ENCODE measurements around the gene ARHGAP10. TPM values are rescaled to one million over a fixed set of nuclear protein-coding genes. Genes with fewer than 3 reads are reported as not detected.

Gene ARHGAP10, protein sequence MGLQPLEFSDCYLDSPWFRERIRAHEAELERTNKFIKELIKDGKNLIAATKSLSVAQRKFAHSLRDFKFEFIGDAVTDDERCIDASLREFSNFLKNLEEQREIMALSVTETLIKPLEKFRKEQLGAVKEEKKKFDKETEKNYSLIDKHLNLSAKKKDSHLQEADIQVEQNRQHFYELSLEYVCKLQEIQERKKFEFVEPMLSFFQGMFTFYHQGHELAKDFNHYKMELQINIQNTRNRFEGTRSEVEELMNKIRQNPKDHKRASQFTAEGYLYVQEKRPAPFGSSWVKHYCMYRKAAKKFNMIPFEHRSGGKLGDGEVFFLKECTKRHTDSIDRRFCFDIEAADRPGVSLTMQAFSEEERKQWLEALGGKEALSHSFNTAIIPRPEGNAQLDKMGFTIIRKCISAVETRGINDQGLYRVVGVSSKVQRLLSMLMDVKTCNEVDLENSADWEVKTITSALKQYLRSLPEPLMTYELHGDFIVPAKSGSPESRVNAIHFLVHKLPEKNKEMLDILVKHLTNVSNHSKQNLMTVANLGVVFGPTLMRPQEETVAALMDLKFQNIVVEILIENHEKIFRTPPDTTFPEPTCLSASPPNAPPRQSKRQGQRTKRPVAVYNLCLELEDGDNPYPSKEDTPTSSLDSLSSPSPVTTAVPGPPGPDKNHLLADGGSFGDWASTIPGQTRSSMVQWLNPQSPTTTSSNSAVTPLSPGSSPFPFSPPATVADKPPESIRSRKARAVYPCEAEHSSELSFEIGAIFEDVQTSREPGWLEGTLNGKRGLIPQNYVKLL
- total RNA-seq: 10 to 100 TPM; 30.3 to 69.6 TPM

DNA sequence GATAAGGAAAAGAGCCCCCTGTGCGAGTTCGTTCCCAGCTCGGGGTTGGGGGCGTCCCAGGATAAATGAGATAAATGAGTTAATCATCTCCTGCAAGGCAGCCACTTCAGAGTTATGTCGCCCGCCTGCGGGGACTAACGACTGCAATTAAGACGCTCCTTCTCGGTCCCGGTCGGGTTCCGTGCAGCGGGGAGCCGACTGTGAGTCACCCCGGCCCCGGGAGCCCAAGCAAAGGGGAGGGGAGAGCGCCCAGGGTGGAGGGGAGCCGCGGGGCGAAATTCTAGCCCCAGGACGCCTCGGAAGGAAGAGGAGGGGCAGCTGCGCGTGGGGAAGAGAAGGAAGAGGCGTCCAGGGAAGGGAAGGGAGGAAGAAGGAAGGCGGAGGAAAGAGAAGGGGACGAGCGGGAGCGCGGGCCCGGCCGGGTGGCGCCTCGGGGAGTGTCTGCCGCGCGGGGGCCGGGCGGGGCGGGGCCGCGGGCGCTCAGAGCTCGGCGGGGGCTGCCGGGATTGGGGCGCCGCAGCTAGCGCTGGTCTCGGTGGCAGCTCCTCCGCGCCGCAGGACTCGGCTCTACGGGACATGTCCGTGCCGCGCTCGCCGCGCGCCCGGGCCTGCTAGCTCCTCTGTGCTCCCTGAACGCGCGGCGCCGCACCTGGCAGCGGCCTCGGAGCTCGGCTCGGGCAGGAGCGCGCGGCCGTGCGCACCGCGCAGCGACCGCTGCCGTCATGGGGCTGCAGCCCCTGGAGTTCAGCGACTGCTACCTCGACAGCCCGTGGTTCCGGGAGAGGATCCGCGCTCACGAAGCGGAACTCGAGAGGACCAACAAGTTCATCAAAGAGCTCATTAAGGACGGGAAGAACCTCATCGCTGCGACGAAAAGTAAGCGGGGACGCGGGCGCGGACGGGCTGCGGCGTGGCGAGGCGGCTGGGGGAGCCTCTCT is at the start of gene ARHGAP10:
Gene ARHGAP10 (plus strand): TSS at position 509 of the 938 bp plus-strand sequence. CDS start 214 bp downstream, at position 723.
- Histone ChIP-seq H3K36me3 (no peaks in the 10 kb centered on the region), H3K27me3 (replicated peaks; ENCODE audit: insufficient read depth) (no peaks in the 10 kb centered on the region), H3K4me1 (replicated peaks) (peaks cover 2% of the 10 kb centered on the region), H3K4me3 (peak within 1 kb of the TSS; percentile 48 to 61), H3K9me3 (no peaks in the 10 kb centered on the region), H3K27ac (peak within 1 kb of the TSS; percentile 79 to 85)
- TF ChIP-seq POLR2A (IDR thresholded peaks at IDR 0.05) (peak; percentile 12), POLR2AphosphoS5 (IDR thresholded peaks at IDR 0.05) (peak; percentile 27)
- TF ChIP-seq, protein P1, sequence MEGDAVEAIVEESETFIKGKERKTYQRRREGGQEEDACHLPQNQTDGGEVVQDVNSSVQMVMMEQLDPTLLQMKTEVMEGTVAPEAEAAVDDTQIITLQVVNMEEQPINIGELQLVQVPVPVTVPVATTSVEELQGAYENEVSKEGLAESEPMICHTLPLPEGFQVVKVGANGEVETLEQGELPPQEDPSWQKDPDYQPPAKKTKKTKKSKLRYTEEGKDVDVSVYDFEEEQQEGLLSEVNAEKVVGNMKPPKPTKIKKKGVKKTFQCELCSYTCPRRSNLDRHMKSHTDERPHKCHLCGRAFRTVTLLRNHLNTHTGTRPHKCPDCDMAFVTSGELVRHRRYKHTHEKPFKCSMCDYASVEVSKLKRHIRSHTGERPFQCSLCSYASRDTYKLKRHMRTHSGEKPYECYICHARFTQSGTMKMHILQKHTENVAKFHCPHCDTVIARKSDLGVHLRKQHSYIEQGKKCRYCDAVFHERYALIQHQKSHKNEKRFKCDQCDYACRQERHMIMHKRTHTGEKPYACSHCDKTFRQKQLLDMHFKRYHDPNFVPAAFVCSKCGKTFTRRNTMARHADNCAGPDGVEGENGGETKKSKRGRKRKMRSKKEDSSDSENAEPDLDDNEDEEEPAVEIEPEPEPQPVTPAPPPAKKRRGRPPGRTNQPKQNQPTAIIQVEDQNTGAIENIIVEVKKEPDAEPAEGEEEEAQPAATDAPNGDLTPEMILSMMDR (IDR thresholded peaks at IDR 0.05): no peak
- DNase-seq (ENCODE audit: low spot score): peak; percentile 58
- under 1% methylated on average over 104 of the region's 106 CpGs for WGBS
- intact Hi-C loops (cut with DNase I): loop anchor here (5.0 kb wide), 2 partner anchors 100 to 130 kb away; no protein-coding TSS in a partner anchor

DNA sequence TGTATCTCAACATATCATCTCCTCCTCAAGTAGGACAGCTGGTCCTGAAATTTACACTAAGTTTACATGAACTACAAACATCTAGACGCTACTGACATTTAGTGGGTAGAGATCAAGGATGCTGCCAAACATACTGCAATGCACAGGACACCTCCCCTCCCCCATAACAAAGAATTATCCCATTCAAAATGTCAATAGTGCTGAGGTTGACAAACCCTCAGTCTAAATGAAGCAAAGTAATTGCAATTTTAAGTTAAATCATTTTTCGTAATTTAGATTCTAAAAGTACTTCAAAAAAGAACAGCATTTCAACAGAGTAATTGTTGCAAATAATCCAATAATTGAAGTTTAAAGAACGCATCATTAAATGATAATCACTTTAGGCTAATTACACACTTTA is 49.1 kb upstream of the ARHGAP10 start:
- TF ChIP-seq, protein P1 (IDR thresholded peaks at IDR 0.05): no peak
- TF ChIP-seq POLR2A (IDR thresholded peaks at IDR 0.05) (no peak), POLR2AphosphoS5 (IDR thresholded peaks at IDR 0.05) (no peak)
- peak overlapping the region in 1 of 2 donors; percentile 55 for H3K4me3 ChIP-seq
- WGBS: 54% methylated on average over 3 of the region's 3 CpGs
- peak overlapping the region in 1 of 2 donors; percentile 77 for H3K27ac ChIP-seq
- DNase-seq (ENCODE audit: low spot score): no peak
- H3K36me3 ChIP-seq: no peaks in the 10 kb centered on the region
- no peaks in the 10 kb centered on the region for H3K9me3 ChIP-seq
- intact Hi-C loops (cut with DNase I): no loop called here
- H3K27me3 ChIP-seq (replicated peaks; ENCODE audit: insufficient read depth): no peaks in the 10 kb centered on the region
- H3K4me1 ChIP-seq (replicated peaks): no peaks in the 10 kb centered on the region

DNA sequence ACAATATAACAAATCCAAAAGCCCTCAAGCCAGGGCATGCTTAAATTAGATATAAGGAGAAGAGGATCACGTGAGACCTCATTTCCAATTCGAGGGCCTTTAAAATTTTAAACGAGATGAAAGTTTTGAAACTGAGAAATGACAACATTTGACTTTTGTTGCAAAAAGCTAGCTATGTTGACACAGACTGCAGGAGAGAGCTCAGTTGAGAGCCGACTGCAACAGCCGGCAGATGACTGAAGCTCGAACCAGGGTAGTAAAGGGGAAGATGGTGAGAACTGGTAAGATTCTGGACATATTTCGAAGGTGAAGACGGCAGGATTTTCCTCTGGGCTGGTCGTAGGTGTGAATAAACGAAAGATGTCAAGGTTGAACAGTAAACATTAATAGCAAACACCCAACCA is 48.7 kb upstream of the ARHGAP10 start:
- no peaks in the 10 kb centered on the region for H3K36me3 ChIP-seq
- TF ChIP-seq, protein P1 (IDR thresholded peaks at IDR 0.05): no peak
- TF ChIP-seq POLR2AphosphoS5 (IDR thresholded peaks at IDR 0.05) (no peak), POLR2A (IDR thresholded peaks at IDR 0.05) (no peak)
- intact Hi-C loops (cut with DNase I): no loop called here
- H3K27ac ChIP-seq: peak overlapping the region; percentile 77 to 84
- DNase-seq (ENCODE audit: low spot score): no peak
- under 1% methylated on average over 10 of the region's 10 CpGs for WGBS
- H3K4me1 ChIP-seq (replicated peaks): no peaks in the 10 kb centered on the region
- peak overlapping the region; percentile 54 to 55 for H3K4me3 ChIP-seq
- no peaks in the 10 kb centered on the region for H3K27me3 ChIP-seq (replicated peaks; ENCODE audit: insufficient read depth)
- H3K9me3 ChIP-seq: no peaks in the 10 kb centered on the region

DNA sequence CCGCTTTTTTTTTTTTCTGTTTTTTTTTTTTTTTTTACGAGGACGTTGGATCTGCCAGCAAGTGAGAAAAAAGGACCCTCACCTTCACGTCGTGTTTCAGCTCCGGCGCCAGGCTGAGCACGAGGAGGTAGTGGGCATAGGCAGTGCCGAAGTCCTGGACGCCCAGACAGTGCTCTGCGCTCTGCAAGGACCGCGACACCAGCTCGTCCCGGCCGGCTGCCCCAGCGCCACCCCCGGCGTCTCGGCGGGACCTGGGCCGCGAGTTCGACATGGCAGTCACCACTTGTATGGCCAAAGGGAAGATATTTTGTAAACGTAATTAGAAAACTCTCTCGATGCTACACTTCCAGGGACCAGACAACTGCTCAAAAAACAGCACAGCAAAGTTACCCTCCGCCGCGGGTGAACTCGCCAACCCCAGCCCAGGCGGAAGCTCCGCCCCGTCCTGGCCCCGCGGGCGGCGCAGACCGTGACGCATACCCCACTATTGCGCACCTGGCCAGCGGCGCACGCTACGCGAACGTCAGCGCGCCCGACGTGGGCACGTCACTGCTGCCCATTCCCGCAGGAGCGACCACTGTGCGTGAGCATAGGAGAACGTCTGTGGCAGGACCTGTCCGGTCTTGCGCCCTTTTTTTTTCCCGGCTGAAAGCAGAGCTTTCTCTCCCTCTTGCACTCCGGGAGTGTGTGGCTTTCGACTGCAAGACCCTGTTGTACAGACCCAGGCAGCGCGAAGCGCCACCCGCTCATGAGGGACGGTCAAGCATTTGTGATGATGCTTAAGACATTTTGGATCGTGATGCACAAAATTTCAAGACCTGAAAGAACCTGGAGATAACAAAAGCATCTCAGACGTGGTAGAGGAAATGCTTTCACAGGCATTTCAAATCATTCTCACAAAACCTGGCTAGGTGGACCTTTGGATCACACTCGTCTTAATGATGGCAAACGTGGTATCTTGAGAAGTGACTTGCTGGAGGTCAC is 47.9 kb upstream of the ARHGAP10 start, which contains the start of gene PRMT9:
Gene PRMT9 (minus strand): TSS at position 447 of the 984 bp plus-strand sequence. CDS start 176 bp downstream, at position 271.
- Histone ChIP-seq H3K4me1 (replicated peaks) (no peaks in the 10 kb centered on the region), H3K4me3 (peak within 1 kb of the TSS; percentile 54 to 55), H3K27me3 (replicated peaks; ENCODE audit: insufficient read depth) (no peaks in the 10 kb centered on the region), H3K27ac (peak within 1 kb of the TSS; percentile 77 to 84), H3K9me3 (no peaks in the 10 kb centered on the region), H3K36me3 (no peaks in the 10 kb centered on the region)
- TF ChIP-seq, protein P1 (IDR thresholded peaks at IDR 0.05): no peak
- TF ChIP-seq POLR2AphosphoS5 (IDR thresholded peaks at IDR 0.05): peak; percentile 93
- peak; percentile 73 for TF ChIP-seq POLR2A (IDR thresholded peaks at IDR 0.05)
- WGBS: under 1% methylated on average over 69 of the region's 69 CpGs
- intact Hi-C loops (cut with DNase I): no loop called here
- peak; percentile 78 for DNase-seq (ENCODE audit: low spot score)

Data from prostate gland (tissue), 2 donors.